GM21723 (cell line): ENCODE measurements around the gene HELT.
"Not testable (repeated sequence)": the region's sequence is repeated elsewhere in the genome, so short reads cannot be mapped to it uniquely, and the experiment has no call there.

Experiments
- ATAC-seq: cut with Tn5 transposase; IDR thresholded peaks from one replicate; pipeline ENCODE4 v1.9.1; 2021; ENCODE audit warnings: mild to moderate bottlenecking, moderate library complexity; ENCODE audit not compliant: unreplicated experiment

HELT gene

DNA sequence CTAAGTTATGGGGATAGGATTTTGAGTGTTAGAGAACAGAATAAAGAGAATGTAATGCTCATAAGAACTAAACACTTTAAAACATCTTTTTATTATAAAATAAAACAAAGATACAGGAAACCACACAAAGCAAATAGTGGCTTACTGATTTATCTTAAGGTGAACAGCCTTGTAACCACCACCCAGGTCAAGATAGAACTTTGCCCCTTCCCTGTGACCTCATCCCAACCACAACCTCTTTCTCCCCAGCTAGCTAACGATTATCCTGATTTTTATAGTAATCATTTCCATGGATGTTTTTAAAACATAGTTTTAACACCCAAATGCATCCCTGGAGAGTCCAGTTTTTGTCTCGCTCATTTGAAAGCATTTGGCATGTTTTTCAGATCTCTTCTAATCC, 17.0 kb downstream of the HELT start:
- no peak for ATAC-seq

DNA sequence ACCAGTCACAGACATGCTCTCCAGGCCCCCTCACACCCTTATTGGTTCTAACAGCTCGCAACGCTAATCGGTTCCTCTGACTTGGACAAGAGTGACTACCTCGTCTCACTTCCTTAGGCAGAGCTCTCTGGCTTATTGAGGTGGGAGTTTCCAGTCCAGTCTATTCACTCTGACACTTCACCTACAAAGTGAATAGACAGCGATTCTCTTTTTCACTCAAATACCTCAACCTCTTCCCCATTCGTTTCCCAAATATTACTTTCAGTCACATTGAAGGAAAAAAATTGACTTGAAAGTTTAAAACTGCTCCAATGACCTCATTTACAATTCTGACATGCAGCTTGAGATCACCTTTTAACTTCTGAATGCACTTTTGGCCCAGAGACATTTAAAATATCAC, 17.7 kb downstream of the HELT start:
- no peak for ATAC-seq

GRCh38 chr4:185036842-185037241, 18.6 kb downstream of the HELT start:
- no peak for ATAC-seq

DNA sequence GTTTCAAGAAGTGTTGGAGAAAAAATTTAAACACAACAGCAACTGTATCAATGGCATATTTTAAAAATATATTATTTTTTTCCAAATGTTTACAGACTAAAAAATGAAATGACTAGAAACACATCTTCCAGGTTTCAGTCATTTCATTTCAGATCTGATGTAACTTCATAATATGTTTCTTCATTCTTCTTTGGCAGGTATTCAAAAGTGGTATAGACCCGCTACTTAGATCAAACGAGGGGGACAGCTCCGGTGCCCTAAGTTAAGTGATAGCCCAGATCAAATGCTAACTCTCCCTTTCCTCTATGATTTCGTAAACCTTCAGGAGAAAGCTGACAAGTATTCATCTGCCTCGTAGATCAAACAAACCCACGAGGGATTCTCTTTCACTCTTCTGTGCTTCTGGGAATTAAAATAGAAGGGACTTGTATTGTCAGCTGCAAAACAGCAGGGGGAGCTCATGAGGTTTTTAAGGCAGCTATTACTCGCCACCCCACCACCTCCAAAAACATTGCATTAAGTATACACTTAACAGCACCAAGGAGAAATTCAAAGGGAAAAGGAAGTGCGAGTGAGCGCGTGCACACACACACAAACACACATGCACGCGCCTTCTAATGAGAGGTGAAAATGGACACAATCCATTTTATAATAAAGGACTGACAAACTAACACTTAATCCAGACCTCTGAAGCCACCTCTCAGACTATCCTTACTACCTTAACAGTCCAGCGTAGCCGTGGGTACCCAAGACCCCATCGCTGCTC, 21.4 kb downstream of the HELT start:
- peak; percentile 82 for ATAC-seq

DNA sequence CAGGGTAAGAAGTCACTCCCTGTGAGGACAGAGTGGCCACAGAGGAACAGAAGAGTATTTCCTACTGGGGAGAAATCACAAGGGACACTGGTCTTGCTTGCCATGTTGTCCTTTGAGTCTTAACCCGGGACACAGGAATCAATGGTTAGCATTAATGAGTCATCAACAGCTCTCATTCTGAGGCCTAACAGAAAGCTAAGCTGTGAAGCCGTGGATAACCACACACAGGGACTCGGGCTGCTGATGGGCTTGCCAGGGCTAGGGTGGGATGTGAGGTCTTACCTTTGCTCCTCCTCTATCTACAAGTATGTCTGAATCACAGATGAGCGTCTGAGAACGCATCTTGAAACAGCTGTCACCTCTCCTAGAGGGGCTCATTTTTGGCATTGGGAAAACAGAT, 22.2 kb downstream of the HELT start:
- no peak for ATAC-seq

DNA sequence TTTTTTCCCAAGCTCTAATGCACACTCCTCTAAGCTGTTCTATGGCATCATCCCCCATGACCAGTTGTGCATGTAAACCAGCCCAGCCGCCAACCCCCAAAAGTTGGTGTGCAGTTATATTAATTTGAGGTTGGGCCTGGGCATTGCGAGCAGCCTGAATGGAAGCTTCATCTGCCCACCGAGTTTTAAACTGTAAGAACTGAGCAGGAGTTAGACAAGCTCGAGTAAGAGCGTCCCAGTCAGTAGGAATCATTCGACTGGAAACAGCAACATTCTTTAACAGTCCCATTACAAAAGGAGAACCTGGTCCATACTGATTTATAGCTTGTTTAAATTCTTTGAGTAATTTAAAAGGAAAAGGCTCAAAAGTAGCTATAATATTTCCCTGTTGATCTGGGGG, 32.0 kb downstream of the HELT start:
- ATAC-seq: not testable (repeated sequence)

- not testable (repeated sequence) for ATAC-seq
Measured at GRCh38 chr4:185051283-185051682, 33.0 kb downstream of the HELT start.

DNA sequence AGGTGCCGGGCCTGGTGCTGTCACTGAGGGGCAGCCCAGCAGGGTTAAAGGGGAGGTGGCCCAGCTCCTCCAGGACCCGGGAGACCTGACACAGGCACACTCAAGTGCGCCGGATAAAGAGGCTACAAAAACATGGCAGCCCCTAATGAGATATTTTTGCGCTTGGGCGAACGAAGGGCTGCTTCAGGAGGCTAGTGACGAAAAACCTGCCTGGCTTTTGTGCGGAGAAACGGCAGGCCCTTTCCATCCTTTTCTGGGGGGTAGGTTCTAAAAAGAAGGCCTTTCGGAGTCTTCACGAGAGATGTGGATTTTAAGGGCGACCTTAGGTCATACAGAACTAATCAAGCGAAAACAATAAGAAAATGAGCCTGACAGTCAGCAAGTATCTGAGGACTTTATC, 35.5 kb downstream of the HELT start:
- ATAC-seq: no peak

- ATAC-seq: no peak
Measured at GRCh38 chr4:185054272-185054671, 36.0 kb downstream of the HELT start.

DNA sequence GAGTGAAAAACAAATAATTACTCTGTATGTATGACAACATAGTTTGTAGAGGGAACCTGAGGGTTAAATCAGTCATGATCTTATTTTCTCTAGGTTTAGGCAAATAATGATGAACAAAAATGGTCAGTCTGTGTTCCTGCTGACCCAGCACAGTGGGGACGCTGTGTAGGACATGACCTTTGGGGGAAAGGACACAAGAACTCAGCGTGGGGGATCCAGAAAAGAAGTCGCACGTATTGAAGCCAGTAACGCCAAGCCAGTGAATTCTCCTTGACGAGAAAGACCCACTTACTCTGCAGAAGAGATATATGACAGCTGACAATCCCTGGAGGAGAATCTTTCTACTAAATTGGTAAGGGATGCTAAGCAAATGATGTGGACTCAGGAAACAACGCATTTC, 36.6 kb downstream of the HELT start:
- no peak for ATAC-seq

DNA sequence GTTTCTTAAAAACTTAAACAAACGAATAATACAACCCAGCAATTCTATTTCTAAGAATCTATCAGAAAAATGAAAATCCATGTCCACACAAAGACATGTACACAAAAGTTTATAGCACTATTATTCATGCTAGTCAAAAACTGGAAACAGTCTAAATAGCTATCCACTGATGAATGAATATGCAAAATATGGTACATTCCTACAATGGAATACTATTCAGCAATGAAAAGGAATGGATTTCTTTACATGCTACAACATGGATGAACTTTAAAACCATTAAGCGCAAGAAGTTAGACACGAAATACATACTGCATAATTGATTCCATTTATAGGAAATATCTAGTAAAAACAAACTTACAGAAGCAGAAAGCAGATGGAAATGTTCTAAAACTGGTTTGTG, 43.3 kb downstream of the HELT start:
- ATAC-seq: no peak

GRCh38 chr4:185062606-185063005, 44.3 kb downstream of the HELT start:
- ATAC-seq: no peak

- no peak for ATAC-seq
Measured at GRCh38 chr4:185066179-185066578, 47.9 kb downstream of the HELT start.

DNA sequence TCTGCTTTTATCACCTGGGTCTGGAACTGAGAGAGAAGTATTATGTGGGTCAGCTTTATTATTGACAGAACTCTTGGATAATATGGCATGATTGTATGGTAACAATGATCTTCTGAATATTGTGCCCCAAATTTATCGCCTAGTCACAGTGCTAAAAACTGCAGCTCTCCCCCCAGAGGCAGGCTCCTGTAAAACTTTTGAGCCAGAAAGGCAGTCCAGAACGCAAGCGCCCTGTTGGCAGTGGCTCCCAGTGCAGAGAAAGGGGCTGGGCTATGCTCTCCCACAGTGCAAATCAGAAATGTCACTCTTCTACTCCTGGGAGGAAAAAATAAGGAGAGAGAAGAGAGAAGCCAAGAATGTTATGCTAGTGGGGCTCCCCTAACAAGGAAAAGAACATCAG, 50.5 kb downstream of the HELT start:
- no peak for ATAC-seq
